GM06990 (cell line): Measurements from ENCODE around the gene PRKG1.
"Not testable (repeated sequence)": the region's sequence is repeated elsewhere in the genome, so short reads cannot be mapped to it uniquely, and the experiment has no call there.

Experiments used
- DNase-seq: peaks from one replicate; pipeline ENCODE4 v3.0.0-alpha.2; 2011; ENCODE audit not compliant: insufficient read length; ENCODE audit errors: extremely low read depth
- H3K27me3 ChIP-seq: replicated peaks from 2 replicates; pipeline ENCODE4 v1.6.0; 2011; ENCODE audit warnings: low read length; ENCODE audit not compliant: control insufficient read depth, insufficient read depth
- H3K36me3 ChIP-seq: 2 replicates; pipeline ENCODE4 v1.5.1; 2011; ENCODE audit warnings: low read length; ENCODE audit not compliant: control insufficient read depth, insufficient read depth
- H3K4me3 ChIP-seq: replicated peaks from 2 replicates; pipeline ENCODE4 v1.5.1; 2011; ENCODE audit warnings: low read depth, mild to moderate bottlenecking, control low read depth, low read length
- CTCF ChIP-seq: IDR thresholded peaks from 2 replicates; pipeline ENCODE4 v1.5.1; 2011; ENCODE audit warnings: low read length, control low read depth, mild to moderate bottlenecking, inconsistent platforms; ENCODE audit not compliant: insufficient read depth, poor library complexity, severe bottlenecking

Gene PRKG1

DNA sequence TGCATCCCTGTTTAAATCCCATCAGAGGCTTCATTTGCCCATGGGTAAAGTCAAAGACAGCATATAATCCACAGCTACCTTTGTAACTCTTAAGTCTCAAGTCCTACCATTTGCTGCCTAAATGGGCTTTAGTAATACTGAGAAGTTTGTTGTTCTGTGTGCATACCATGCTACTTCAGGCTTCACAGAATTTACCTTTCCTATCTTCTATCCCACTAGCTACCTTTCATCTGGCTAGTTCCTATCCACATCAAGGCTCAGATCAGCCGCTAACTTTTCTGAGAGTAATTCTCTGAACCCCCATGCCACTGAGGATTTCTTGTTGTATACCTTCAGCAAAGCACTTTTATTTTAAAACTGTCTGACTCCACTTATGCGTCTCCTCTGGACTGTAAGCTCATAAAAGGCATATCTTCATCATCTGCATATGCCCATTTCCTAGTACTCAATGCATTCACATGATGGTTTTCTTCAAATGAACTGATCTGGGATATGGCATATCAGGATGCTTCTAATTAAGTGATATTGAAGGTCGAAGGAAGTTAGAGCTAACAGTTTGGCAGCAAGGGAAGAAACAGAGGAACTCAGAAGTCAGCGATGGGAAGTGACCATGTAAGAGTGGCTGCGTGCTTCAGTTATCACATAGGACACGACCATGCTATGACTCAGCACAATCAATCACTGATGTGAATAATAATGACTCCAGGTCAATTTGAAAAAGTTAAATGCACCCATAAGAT is 955.9 kb downstream of the PRKG1 start:
- Histone ChIP-seq H3K36me3 (no peaks in the 10 kb centered on the region), H3K27me3 (no peaks in the 10 kb centered on the region), H3K4me3 (no peak overlapping the region)
- TF ChIP-seq CTCF: no peak
- DNase-seq: no peak

DNA sequence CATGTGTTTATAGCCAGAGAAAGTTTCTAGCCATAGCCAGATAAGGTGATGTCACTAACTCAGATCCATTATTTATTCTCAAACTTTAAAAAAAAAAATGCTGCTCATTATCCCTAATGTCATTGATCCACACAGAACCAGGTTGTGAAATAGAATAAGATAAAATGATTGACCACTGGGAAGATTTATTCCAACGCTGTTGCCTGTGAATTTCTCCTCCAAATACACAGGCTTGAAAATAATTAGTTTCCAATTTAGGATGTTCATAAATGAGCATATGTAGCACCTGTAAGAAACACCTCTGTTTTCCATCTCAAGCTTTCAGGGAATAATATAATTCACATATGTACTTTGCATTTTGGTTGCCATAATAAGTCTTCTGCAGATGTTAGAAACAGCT is 956.7 kb downstream of the PRKG1 start:
- Histone ChIP-seq H3K27me3 (no peaks in the 10 kb centered on the region), H3K4me3 (no peak overlapping the region), H3K36me3 (no peaks in the 10 kb centered on the region)
- no peak for DNase-seq
- TF ChIP-seq CTCF: no peak

DNA sequence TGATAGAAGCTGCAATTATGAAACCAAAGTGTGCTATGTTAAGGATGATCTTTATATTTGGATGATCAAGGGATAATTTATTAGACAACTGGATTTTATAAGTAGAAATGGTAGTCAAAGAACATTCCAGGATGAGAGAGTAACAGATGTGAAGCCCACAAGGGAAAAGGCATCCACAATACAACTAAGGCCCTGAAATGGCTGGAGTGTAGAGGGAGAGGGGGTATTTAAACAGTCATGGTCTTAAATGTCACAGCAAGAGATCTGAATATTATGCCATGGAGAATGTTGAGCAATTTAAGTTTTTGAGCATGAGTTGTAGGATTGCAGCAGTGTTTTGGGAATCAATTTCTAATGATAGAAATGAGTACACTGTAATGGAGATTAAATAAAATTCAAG is 957.5 kb downstream of the PRKG1 start:
- no peaks in the 10 kb centered on the region for H3K27me3 ChIP-seq
- no peak overlapping the region for H3K4me3 ChIP-seq
- no peak for DNase-seq
- TF ChIP-seq CTCF: no peak
- no peaks in the 10 kb centered on the region for H3K36me3 ChIP-seq

- DNase-seq: no peak
- Histone ChIP-seq H3K4me3 (no peak overlapping the region), H3K27me3 (no peaks in the 10 kb centered on the region), H3K36me3 (no peaks in the 10 kb centered on the region)
- no peak for TF ChIP-seq CTCF
Observed at GRCh38 chr10:52032681-52033629, 958.7 kb downstream of the PRKG1 start.

GRCh38 chr10:52039002-52039793 is 964.9 kb downstream of the PRKG1 start:
- not testable (repeated sequence) for H3K36me3 ChIP-seq, H3K4me3 ChIP-seq, H3K27me3 ChIP-seq, DNase-seq
